ENCODE measurements around the gene OR10S1. TPM values are rescaled to one million over a fixed set of nuclear protein-coding genes. Genes with fewer than 3 reads are reported as not detected.

Gene OR10S1
- total and polyA plus RNA-seq, 2 donors (not counting 1 experiment from before 2014, with no cell fraction given), result not detected

- Histone ChIP-seq H3K27me3 (replicated peaks in 1 of 4; ENCODE audit: control extremely low read depth in 1 of 4, control insufficient read depth in 3 of 4, insufficient read depth in 4 of 4, low read length in 3 of 4) (no peaks in the 10 kb centered on the region), H3K36me3 (replicated peaks in 1 of 2; ENCODE audit: control extremely low read depth in 1 of 2, control insufficient read depth in 1 of 2, extremely low read depth in 1 of 2, insufficient read depth in 2 of 2, low read length in 1 of 2) (no peaks in the 10 kb centered on the region), H2AFZ (ENCODE audit: insufficient read depth, low read depth, low read length, poor library complexity, severe bottlenecking) (no peak overlapping the region), H3K4me3 (ENCODE audit: control extremely low read depth in 1 of 5, extremely low read depth in 1 of 5, insufficient read depth in 1 of 5, low read depth in 2 of 5, low read length in 4 of 5) (no peak overlapping the region), H3K4me1 (ENCODE audit: control insufficient read depth in 2 of 2, insufficient read depth in 2 of 2, low read length in 2 of 2) (no peaks in the 10 kb centered on the region), H3K9ac (ENCODE audit: low read length) (no peak overlapping the region), H3K27ac (ENCODE audit: low read length in 2 of 2) (no peak overlapping the region), H4K20me1 (ENCODE audit: control insufficient read depth, insufficient read depth, low read length, poor library complexity, severe bottlenecking) (no peaks in the 10 kb centered on the region), H3K4me2 (replicated peaks; ENCODE audit: low read depth, low read length, poor library complexity, severe bottlenecking) (no peak overlapping the region), H3K79me2 (ENCODE audit: control insufficient read depth, insufficient read depth, low read length) (no peaks in the 10 kb centered on the region), H3K9me3 (ENCODE audit: control extremely low read depth in 1 of 3, control insufficient read depth in 2 of 3, insufficient read depth in 1 of 3, low read length in 2 of 3) (no peaks in the 10 kb centered on the region)
- TF ChIP-seq EZH2 (IDR thresholded peaks at IDR 0.05; ENCODE audit: borderline replicate concordance, insufficient read depth, low read depth, low read length, poor library complexity, severe bottlenecking) (no peak), CTCF (IDR thresholded peaks at IDR 0.05) (no peak)
- H3K4me1 Mint-ChIP-seq, result no peaks in the 10 kb centered on the region
- H3K27me3 Mint-ChIP-seq, result peaks cover 7% of the 10 kb centered on the region
- H3K9me3 Mint-ChIP-seq (ENCODE audit: insufficient read depth), result no peaks in the 10 kb centered on the region
- H3K27ac Mint-ChIP-seq, result no peak overlapping the region
- DNase-seq, result no peak
- ATAC-seq (ENCODE audit: low read depth), result no peak
- WGBS (ENCODE audit: insufficient coverage), result no CpG with 5 or more reads among the region's 4 CpGs
- ChIA-PET CTCF (interaction anchor here (0.6 kb wide), 1 partner anchor 157 kb away, joined by 3 read pairs; no protein-coding TSS in a partner anchor), POLR2A (no interaction called here)
- no peak overlapping the region for H3K4me3 Mint-ChIP-seq
- intact Hi-C loops (cut with micrococcal nuclease), result no loop called here
Measured at GRCh38 chr11:123942413-123942812, 35.2 kb downstream of the OR10S1 start.

GRCh38 chr11:123939317-123939716, 38.3 kb downstream of the OR10S1 start, which contains the start of gene OR4D5:
Gene OR4D5 (plus strand): TSS chr11:123939617. CDS start chr11:123939617, 0 bp downstream.
- no peaks in the 10 kb centered on the region for H3K27me3 ChIP-seq (replicated peaks in 1 of 4; ENCODE audit: control extremely low read depth in 1 of 4, control insufficient read depth in 3 of 4, insufficient read depth in 4 of 4, low read length in 3 of 4)
- no peak for TF ChIP-seq EZH2 (IDR thresholded peaks at IDR 0.05; ENCODE audit: borderline replicate concordance, insufficient read depth, low read depth, low read length, poor library complexity, severe bottlenecking)
- no peak for TF ChIP-seq CTCF (IDR thresholded peaks at IDR 0.05)
- H3K27me3 Mint-ChIP-seq, result no peaks in the 10 kb centered on the region

More at GRCh38 chr11:123939317-123939716, 38.3 kb downstream of the OR10S1 start, which contains the start of gene OR4D5:
- ChIA-PET CTCF (no interaction called here), POLR2A (no interaction called here)
- no peak within 1 kb of the TSS for H3K4me3 ChIP-seq (ENCODE audit: control extremely low read depth in 1 of 5, extremely low read depth in 1 of 5, insufficient read depth in 1 of 5, low read depth in 2 of 5, low read length in 4 of 5)
- no peak within 1 kb of the TSS for H2AFZ ChIP-seq (ENCODE audit: insufficient read depth, low read depth, low read length, poor library complexity, severe bottlenecking)
- H3K4me1 Mint-ChIP-seq, result no peaks in the 10 kb centered on the region
- H3K27ac ChIP-seq (ENCODE audit: low read length in 2 of 2), result no peak within 1 kb of the TSS
- H3K9me3 ChIP-seq (ENCODE audit: control extremely low read depth in 1 of 3, control insufficient read depth in 2 of 3, insufficient read depth in 1 of 3, low read length in 2 of 3), result no peaks in the 10 kb centered on the region
- intact Hi-C loops (cut with micrococcal nuclease), result no loop called here
- H3K36me3 ChIP-seq (replicated peaks in 1 of 2; ENCODE audit: control extremely low read depth in 1 of 2, control insufficient read depth in 1 of 2, extremely low read depth in 1 of 2, insufficient read depth in 2 of 2, low read length in 1 of 2), result no peaks in the 10 kb centered on the region
- WGBS (ENCODE audit: insufficient coverage), result no CpG with 5 or more reads among the region's 1 CpG
- no peaks in the 10 kb centered on the region for H3K9me3 Mint-ChIP-seq (ENCODE audit: insufficient read depth)
- no peak within 1 kb of the TSS for H3K4me3 Mint-ChIP-seq
- no peaks in the 10 kb centered on the region for H3K79me2 ChIP-seq (ENCODE audit: control insufficient read depth, insufficient read depth, low read length)
- ATAC-seq (ENCODE audit: low read depth), result no peak
- no peaks in the 10 kb centered on the region for H3K4me1 ChIP-seq (ENCODE audit: control insufficient read depth in 2 of 2, insufficient read depth in 2 of 2, low read length in 2 of 2)
- no peak within 1 kb of the TSS for H3K27ac Mint-ChIP-seq
- no peak within 1 kb of the TSS for H3K9ac ChIP-seq (ENCODE audit: low read length)
- no peaks in the 10 kb centered on the region for H4K20me1 ChIP-seq (ENCODE audit: control insufficient read depth, insufficient read depth, low read length, poor library complexity, severe bottlenecking)
- H3K4me2 ChIP-seq (replicated peaks; ENCODE audit: low read depth, low read length, poor library complexity, severe bottlenecking), result no peak within 1 kb of the TSS
- no peak for DNase-seq

Other genes starting within 250 kb of the OR10S1 start
- 25.1 and 32.3 TPM in 2 replicates for gene ZNF202, start 236.1 kb downstream of the OR10S1 start, total RNA-seq
- gene ZNF202, start 236.1 kb downstream of the OR10S1 start, polyA plus RNA-seq, result 17.0 and 17.9 TPM in 2 replicates
- not detected in 2 replicates for gene OR6X1, start 223.3 kb downstream of the OR10S1 start, total RNA-seq
- not detected in 2 replicates for gene OR6X1, start 223.3 kb downstream of the OR10S1 start, polyA plus RNA-seq
- gene OR6M1, start 171.4 kb downstream of the OR10S1 start, total RNA-seq, result not detected in 2 replicates
- not detected in 2 replicates for gene OR6M1, start 171.4 kb downstream of the OR10S1 start, polyA plus RNA-seq
- gene TMEM225, start 92.1 kb downstream of the OR10S1 start, total RNA-seq, result not detected in 2 replicates
- gene TMEM225, start 92.1 kb downstream of the OR10S1 start, polyA plus RNA-seq, result not detected in 2 replicates
- not detected in 2 replicates for gene OR8D4, start 75.6 kb downstream of the OR10S1 start, total RNA-seq
- not detected in 2 replicates for gene OR8D4, start 75.6 kb downstream of the OR10S1 start, polyA plus RNA-seq
- not detected in 2 replicates for gene OR4D5, start 38.2 kb downstream of the OR10S1 start, total RNA-seq
- gene OR4D5, start 38.2 kb downstream of the OR10S1 start, polyA plus RNA-seq, result not detected in 2 replicates
- gene OR6T1, start 33.9 kb downstream of the OR10S1 start, total RNA-seq, result not detected in 2 replicates
- gene OR6T1, start 33.9 kb downstream of the OR10S1 start, polyA plus RNA-seq, result not detected in 2 replicates
- gene OR10G6, start 17.4 kb upstream of the OR10S1 start, total RNA-seq, result not detected in 2 replicates
- not detected in 2 replicates for gene OR10G6, start 17.4 kb upstream of the OR10S1 start, polyA plus RNA-seq
- gene OR10G4, start 35.2 kb upstream of the OR10S1 start, total RNA-seq, result not detected in 2 replicates
- gene OR10G4, start 35.2 kb upstream of the OR10S1 start, polyA plus RNA-seq, result not detected in 2 replicates
- not detected in 2 replicates for gene OR10G9, start 45.2 kb upstream of the OR10S1 start, total RNA-seq
- gene OR10G9, start 45.2 kb upstream of the OR10S1 start, polyA plus RNA-seq, result not detected in 2 replicates
- gene OR10G8, start 49.0 kb upstream of the OR10S1 start, total RNA-seq, result not detected in 2 replicates
- gene OR10G8, start 49.0 kb upstream of the OR10S1 start, polyA plus RNA-seq, result not detected in 2 replicates
- gene OR10G7, start 63.5 kb upstream of the OR10S1 start, total RNA-seq, result not detected in 2 replicates
- gene OR10G7, start 63.5 kb upstream of the OR10S1 start, polyA plus RNA-seq, result not detected in 2 replicates
- 4.9 and 6.2 TPM in 2 replicates for gene VWA5A, start 137.7 kb upstream of the OR10S1 start, total RNA-seq
- 5.0 and 6.3 TPM in 2 replicates for gene VWA5A, start 137.7 kb upstream of the OR10S1 start, polyA plus RNA-seq
- not detected in 2 replicates for gene OR10D3, start 205.6 kb upstream of the OR10S1 start, total RNA-seq
- not detected in 2 replicates for gene OR10D3, start 205.6 kb upstream of the OR10S1 start, polyA plus RNA-seq